ENCODE measurements around the gene B4GALNT4.

- TF ChIP-seq CTCF (IDR thresholded peaks at IDR 0.05; ENCODE audit: low read length) (no peak), EZH2 (IDR thresholded peaks at IDR 0.05; ENCODE audit: borderline replicate concordance, low read length) (no peak)
Measured at GRCh38 chr11:337711-338110, 31.6 kb upstream of the B4GALNT4 start.

Measured in OCI-LY1 (cell line).